Endothelial cell of umbilical vein (primary cell): ENCODE measurements around the gene NACA. TPM values are rescaled to one million over a fixed set of nuclear protein-coding genes. Genes with fewer than 3 reads are reported as not detected.

ENCODE experiments used
- polyA plus RNA-seq, 4 experiments: library from polyadenylated mRNA; depleted of rRNA in 3 of 4; stranded (reverse) in 3 of 4; unstranded in 1 of 4; fragments of >200 nt; gene quantifications; 2 replicates each; pipeline versions ENCODE4 v1.2.1 to v1.2.3, GENCODE V29; 2011 to 2012; ENCODE audit warnings: missing spikeins in 1 of 4
- small RNA-seq: library from RNA; depleted of rRNA; stranded (forward); fragments of <200 nt; gene quantifications from one replicate; pipeline ENCODE3, GENCODE V24; 2012; ENCODE audit warnings: low replicate concordance, low read depth; ENCODE audit not compliant: insufficient read depth, insufficient read length
- total RNA-seq: library from RNA; stranded (reverse); gene quantifications from 2 replicates; pipeline ENCODE4 v1.2.3, GENCODE V29; 2021

The NACA gene
- total and polyA plus RNA-seq, 2 donors (not counting 3 experiments of a cell fraction or from before 2014, with no cell fraction given): 260 to 892 TPM

Small RNAs within 50 kb of the gene (small RNA-seq; reads per million reads assigned to genes)
- not detected for gene RN7SL809P

Other genes with a start within 250 kb of the NACA start
- 0.33 TPM in 1 of 2 replicates, not detected in the other for gene GLS2, start 237.1 kb downstream of the NACA start, total RNA-seq
- gene GLS2, start 237.1 kb downstream of the NACA start, polyA plus RNA-seq: 0.04 and 0.18 TPM in 2 replicates
- 95.4 and 103 TPM in 2 replicates for gene RBMS2, start 203.5 kb downstream of the NACA start, total RNA-seq
- 66.8 and 90.5 TPM in 2 replicates for gene RBMS2, start 203.5 kb downstream of the NACA start, polyA plus RNA-seq
- gene BAZ2A, start 95.0 kb downstream of the NACA start, total RNA-seq: 91.4 and 97.7 TPM in 2 replicates
- 49.8 and 56.0 TPM in 2 replicates for gene BAZ2A, start 95.0 kb downstream of the NACA start, polyA plus RNA-seq
- gene ATP5F1B, start 79.3 kb downstream of the NACA start, total RNA-seq: 520 and 590 TPM in 2 replicates
- 829 and 941 TPM in 2 replicates for gene ATP5F1B, start 79.3 kb downstream of the NACA start, polyA plus RNA-seq
- gene PTGES3, start 37.0 kb downstream of the NACA start, total RNA-seq: 262 and 278 TPM in 2 replicates
- gene PTGES3, start 37.0 kb downstream of the NACA start, polyA plus RNA-seq: 33.4 and 48.5 TPM in 2 replicates
- gene PRIM1, start 27.0 kb upstream of the NACA start, total RNA-seq: 12.1 and 13.4 TPM in 2 replicates
- gene PRIM1, start 27.0 kb upstream of the NACA start, polyA plus RNA-seq: 8.0 and 10.9 TPM in 2 replicates
- not detected in 2 replicates for gene HSD17B6, start 38.0 kb upstream of the NACA start, total RNA-seq
- 0.25 TPM in 1 of 2 replicates, not detected in the other for gene HSD17B6, start 38.0 kb upstream of the NACA start, polyA plus RNA-seq
- gene SDR9C7, start 209.1 kb upstream of the NACA start, total RNA-seq: not detected in 2 replicates
- not detected in 2 replicates for gene SDR9C7, start 209.1 kb upstream of the NACA start, polyA plus RNA-seq
- 0.09 and 0.29 TPM in 2 replicates for gene RDH16, start 232.3 kb upstream of the NACA start, total RNA-seq
- 0.08 and 0.13 TPM in 2 replicates for gene RDH16, start 232.3 kb upstream of the NACA start, polyA plus RNA-seq